Stomach smooth muscle (tissue), 2 donors: ENCODE results near the gene BCL2A1.
A peak's percentile ranks its signal among the peaks of the same experiment; 100 is the strongest.
"Not testable (repeated sequence)": the region's sequence is repeated elsewhere in the genome, so short reads cannot be mapped to it uniquely, and the experiment has no call there.

Source experiments
- H3K27ac ChIP-seq: one replicate; pipeline ENCODE4 v1.7.0; 2013; ENCODE audit warnings: mild to moderate bottlenecking, low read length, inconsistent platforms
- H3K27me3 ChIP-seq, 2 donors: one replicate each; pipeline ENCODE4 v1.7.0; 2013; ENCODE audit warnings: low read length in 2 of 2; ENCODE audit not compliant: insufficient read depth in 2 of 2, control insufficient read depth in 1 of 2
- H3K36me3 ChIP-seq, 2 donors: one replicate each; pipeline ENCODE4 v1.7.0; 2013; ENCODE audit warnings: low read length in 2 of 2; ENCODE audit not compliant: control insufficient read depth in 2 of 2, insufficient read depth in 2 of 2
- H3K4me1 ChIP-seq: one replicate; pipeline ENCODE4 v1.7.0; 2013; ENCODE audit warnings: low read length; ENCODE audit not compliant: control insufficient read depth, insufficient read depth
- H3K4me3 ChIP-seq, 2 donors: one replicate each; pipeline ENCODE4 v1.7.0; 2013; ENCODE audit warnings: low read length in 2 of 2
- H3K9ac ChIP-seq, 2 donors: one replicate each; pipeline ENCODE4 v1.7.0; 2013; ENCODE audit warnings: low read length in 2 of 2, mild to moderate bottlenecking in 1 of 2
- H3K9me3 ChIP-seq, 2 donors: one replicate each; pipeline ENCODE4 v1.7.0; 2013; ENCODE audit warnings: low read length in 2 of 2; ENCODE audit not compliant: control insufficient read depth in 2 of 2
- donor health status: healthy.
- donor health status: Pancreatic carcinoma.

The BCL2A1 gene

GRCh38 chr15:79922512-79923078 lies 48.4 kb downstream of the BCL2A1 start:
- peak overlapping the region; percentile 88 for H3K4me3 ChIP-seq
- no peaks in the 10 kb centered on the region for H3K36me3 ChIP-seq
- H3K27ac ChIP-seq, result peak overlapping the region; percentile 86
- peaks cover 13% of the 10 kb centered on the region for H3K4me1 ChIP-seq
- peaks cover 2 to 22% of the 10 kb centered on the region in 2 donors for H3K9me3 ChIP-seq
- H3K27me3 ChIP-seq, result no peaks in the 10 kb centered on the region
- H3K9ac ChIP-seq, result peak overlapping the region; percentile 85 to 91

GRCh38 chr15:79919749-79920511 lies 51.1 kb downstream of the BCL2A1 start:
- H3K9ac ChIP-seq, result no peak overlapping the region
- peaks cover 15 to 28% of the 10 kb centered on the region in 2 donors for H3K9me3 ChIP-seq
- H3K4me1 ChIP-seq, result peaks cover 13% of the 10 kb centered on the region
- no peaks in the 10 kb centered on the region for H3K36me3 ChIP-seq
- no peaks in the 10 kb centered on the region for H3K27me3 ChIP-seq
- no peak overlapping the region for H3K27ac ChIP-seq
- no peak overlapping the region for H3K4me3 ChIP-seq

- no peak overlapping the region for H3K4me3 ChIP-seq
- H3K9me3 ChIP-seq, result peaks cover 15 to 32% of the 10 kb centered on the region in 2 donors
- no peaks in the 10 kb centered on the region for H3K27me3 ChIP-seq
- H3K4me1 ChIP-seq, result peaks cover 10% of the 10 kb centered on the region
- H3K9ac ChIP-seq, result no peak overlapping the region
- no peak overlapping the region for H3K27ac ChIP-seq
- H3K36me3 ChIP-seq, result no peaks in the 10 kb centered on the region
These were observed 51.8 kb downstream of the BCL2A1 start for GRCh38 chr15:79919090-79919748.

GRCh38 chr15:79918278-79918677 lies 52.7 kb downstream of the BCL2A1 start:
- peaks cover 15 to 32% of the 10 kb centered on the region in 2 donors for H3K9me3 ChIP-seq
- H3K9ac ChIP-seq, result no peak overlapping the region
- no peaks in the 10 kb centered on the region for H3K27me3 ChIP-seq
- H3K4me1 ChIP-seq, result peaks cover 9% of the 10 kb centered on the region
- no peaks in the 10 kb centered on the region for H3K36me3 ChIP-seq
- H3K4me3 ChIP-seq, result no peak overlapping the region
- H3K27ac ChIP-seq, result no peak overlapping the region

GRCh38 chr15:79916502-79917132 lies 54.4 kb downstream of the BCL2A1 start:
- Histone ChIP-seq H3K9me3 (peaks cover 15 to 30% of the 10 kb centered on the region in 2 donors), H3K4me1 (no peaks in the 10 kb centered on the region), H3K27ac (no peak overlapping the region)

GRCh38 chr15:79915776-79916501 lies 55.1 kb downstream of the BCL2A1 start:
- not testable (repeated sequence) for H3K27ac ChIP-seq, H3K9ac ChIP-seq, H3K27me3 ChIP-seq, H3K36me3 ChIP-seq, H3K4me1 ChIP-seq, H3K4me3 ChIP-seq
- H3K9me3 ChIP-seq, result peaks cover 15 to 30% of the 10 kb centered on the region in 2 donors

More at GRCh38 chr15:79916502-79917132, 54.4 kb downstream of the BCL2A1 start:
- no peak overlapping the region for H3K4me3 ChIP-seq
- H3K36me3 ChIP-seq, result no peaks in the 10 kb centered on the region
- H3K9ac ChIP-seq, result no peak overlapping the region
- H3K27me3 ChIP-seq, result no peaks in the 10 kb centered on the region

GRCh38 chr15:79914728-79915127 lies 56.3 kb downstream of the BCL2A1 start:
- Histone ChIP-seq H3K36me3 (no peaks in the 10 kb centered on the region), H3K4me1 (no peaks in the 10 kb centered on the region), H3K4me3 (no peak overlapping the region), H3K9ac (no peak overlapping the region), H3K27ac (no peak overlapping the region), H3K9me3 (peaks cover 14 to 25% of the 10 kb centered on the region in 2 donors), H3K27me3 (no peaks in the 10 kb centered on the region)
